Fibroblast of peridontal ligament (primary cell): ENCODE data around the gene TRIOBP.
"Not testable (repeated sequence)": the region's sequence is repeated elsewhere in the genome, so short reads cannot be mapped to it uniquely, and the experiment has no call there.

Experiments
- DNase-seq: peaks from one replicate; pipeline ENCODE4 v3.0.0-alpha.2; 2010; ENCODE audit errors: extremely low read depth

Gene TRIOBP

DNA sequence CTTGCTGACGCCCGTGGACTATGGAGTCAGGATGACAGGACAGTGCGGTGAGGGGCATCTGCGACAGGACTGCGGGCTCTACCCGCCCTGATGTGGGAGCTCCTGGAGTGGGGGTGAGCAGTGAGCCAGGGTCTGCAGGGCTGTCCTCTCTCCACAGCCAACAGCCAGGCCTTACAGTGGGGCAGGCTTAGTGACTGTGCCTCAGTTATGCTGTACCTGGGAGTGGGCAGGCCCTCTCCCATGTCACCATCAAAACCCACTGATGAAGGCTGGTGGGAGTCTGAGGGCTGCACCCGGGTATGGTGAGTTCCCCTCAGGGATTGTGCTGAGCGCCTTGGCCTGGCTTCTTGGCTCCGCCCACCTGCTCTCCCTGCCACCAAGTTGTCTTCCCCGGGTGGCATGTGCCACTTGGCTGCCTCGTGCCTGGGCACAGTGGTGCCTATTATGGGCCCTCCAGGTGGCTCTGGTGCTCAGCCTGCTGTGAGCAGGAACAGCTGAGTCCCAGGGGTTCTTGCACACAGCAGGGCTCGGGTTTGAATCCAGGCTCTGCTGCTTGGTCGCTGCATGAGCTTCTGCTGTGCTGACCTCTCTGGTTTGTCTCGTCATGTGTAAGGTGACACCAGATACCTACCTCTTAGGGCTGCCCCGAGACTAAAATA is 4.1 kb upstream of the TRIOBP start:
- no peak for DNase-seq

DNA sequence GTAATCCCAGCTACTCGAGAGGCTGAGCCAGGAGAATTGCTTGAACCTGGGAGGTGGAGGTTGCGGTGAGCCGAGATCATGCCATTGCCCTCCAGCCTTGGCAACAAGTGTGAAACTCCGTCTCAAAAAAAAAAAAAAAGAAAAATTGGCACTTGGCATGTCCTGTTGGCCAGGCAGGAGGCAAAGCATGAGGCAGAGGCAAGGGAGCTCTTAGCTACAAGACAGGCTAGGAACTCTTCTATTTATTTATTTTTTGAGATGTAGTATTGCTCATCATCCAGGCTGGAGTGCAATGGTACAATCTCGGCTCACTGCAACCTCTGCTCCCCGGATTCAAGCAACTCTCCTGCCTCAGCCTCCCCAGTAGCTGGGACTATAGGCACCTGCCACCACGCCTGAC is 2.7 kb upstream of the TRIOBP start:
- not testable (repeated sequence) for DNase-seq

DNA sequence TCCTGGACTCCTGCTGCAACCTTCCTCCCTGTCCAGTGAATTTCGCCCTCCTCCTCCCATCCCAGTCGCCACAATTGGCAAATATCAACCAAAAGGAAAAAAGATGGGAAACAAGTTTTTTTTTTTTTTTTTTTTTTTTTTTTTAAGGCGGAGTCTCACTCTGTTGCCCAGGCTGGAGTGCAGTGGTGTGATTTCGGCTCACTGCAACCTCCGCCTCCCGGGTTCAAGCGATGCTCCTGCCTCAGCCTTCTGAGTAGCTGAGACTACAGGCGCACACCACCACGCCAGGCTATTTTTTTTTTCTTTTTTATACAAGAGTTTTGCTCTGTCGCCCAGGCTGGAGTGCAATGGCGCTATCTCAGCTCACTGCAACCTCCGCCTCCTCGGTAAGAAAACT is 590 bp upstream of the TRIOBP start:
- not testable (repeated sequence) for DNase-seq

DNA sequence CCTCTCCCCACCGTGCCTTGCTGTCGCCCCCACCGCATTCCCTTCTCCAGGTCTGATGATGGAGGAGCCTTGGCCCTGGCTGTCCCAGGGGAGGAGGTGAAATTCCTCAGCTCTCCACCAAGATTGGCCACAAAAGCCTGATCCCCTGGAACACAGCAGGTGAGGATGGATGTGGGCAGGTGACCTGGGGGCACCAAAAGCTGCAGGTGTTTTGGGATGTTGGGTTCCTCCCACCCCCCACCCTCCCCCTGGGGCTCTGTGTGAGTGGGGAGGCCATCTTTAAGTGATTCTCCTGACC is 639 bp downstream of the TRIOBP start:
- DNase-seq: no peak

DNA sequence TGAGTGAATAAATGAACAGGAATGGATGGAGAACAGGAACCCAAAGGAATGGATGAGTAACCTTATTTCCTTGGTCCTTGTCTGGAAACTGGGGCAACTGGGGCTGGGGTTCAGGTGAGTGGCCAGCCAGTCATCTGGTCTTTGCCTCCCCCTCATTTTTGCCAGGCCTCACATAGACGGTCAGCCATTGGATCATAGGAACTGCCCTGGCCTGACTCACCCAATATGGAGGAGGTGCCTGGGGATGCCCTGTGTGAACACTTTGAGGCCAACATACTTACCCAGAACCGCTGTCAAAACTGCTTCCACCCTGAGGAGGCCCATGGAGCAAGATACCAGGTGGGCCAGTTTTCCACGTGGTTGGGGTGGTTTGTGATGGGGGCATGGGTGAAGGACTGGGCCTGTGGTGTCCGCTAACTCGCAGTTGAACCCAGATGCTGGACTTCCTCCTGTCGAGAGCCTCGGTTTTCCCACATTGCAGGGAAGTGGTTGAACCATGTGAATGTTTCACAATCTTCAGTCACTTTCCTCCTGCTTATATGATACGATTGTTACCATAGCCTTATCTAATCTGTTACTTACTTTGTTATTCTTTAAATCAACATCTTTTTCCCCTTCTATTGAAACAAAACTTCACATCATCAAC is 4.4 kb downstream of the TRIOBP start:
- no peak for DNase-seq

DNA sequence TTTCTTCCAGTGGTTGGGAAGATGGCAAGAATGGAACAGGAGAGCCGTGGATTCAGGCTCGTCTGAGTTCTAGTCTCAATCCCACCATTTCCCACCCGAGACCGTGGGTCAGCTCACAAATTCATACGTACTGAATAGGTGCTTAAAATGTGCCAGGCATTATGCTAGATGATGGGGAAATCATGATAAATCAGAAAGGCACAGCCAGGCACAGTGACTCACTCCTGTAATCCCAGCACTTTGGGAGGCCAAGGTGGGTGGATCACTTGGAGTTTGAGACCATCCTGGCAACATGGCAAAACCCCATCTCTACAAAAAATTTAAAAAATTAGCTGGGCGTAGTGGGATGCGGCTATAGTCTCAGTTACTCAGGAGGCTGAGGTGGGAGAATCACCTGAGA is 7.1 kb downstream of the TRIOBP start:
- DNase-seq: no peak

DNA sequence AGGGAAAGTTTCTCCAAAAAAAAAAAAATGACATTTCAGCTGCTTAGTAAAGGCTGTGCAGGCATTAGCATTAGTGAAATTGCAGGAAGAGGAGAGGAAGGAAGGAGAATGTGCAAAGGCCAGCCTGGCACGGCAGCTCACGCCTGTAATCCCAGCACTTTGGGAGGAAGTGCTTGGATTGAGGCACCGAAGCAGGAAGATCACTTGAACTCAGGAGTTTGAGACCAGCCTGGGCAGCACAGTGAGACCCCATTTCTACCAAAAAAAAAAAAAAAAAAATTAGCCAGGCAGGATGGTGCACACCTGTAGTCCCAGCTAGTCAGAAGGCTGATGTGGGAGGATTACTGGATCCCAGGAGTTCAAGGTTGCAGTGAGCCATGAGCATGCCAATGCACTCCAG is 7.8 kb downstream of the TRIOBP start:
- DNase-seq: no peak

DNA sequence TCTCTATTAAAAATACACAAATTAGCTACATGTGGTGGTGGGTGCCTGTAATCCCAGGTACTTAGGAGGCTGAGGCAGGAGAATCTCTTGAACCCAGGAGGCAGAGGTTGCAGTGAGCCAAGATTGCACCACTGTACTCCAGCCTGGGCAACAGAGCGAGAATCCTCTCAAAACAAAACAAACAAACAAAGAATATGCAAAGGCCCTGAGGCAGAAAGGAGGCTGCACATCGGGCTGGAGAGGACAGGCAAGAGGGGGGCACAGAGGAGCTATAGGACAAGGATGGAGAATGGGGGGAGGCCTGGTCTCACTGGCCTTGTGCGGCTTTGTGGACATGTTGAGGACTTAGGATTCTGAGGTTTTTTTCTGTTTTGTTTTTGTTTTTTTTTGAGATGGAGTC is 8.4 kb downstream of the TRIOBP start:
- DNase-seq: no peak

DNA sequence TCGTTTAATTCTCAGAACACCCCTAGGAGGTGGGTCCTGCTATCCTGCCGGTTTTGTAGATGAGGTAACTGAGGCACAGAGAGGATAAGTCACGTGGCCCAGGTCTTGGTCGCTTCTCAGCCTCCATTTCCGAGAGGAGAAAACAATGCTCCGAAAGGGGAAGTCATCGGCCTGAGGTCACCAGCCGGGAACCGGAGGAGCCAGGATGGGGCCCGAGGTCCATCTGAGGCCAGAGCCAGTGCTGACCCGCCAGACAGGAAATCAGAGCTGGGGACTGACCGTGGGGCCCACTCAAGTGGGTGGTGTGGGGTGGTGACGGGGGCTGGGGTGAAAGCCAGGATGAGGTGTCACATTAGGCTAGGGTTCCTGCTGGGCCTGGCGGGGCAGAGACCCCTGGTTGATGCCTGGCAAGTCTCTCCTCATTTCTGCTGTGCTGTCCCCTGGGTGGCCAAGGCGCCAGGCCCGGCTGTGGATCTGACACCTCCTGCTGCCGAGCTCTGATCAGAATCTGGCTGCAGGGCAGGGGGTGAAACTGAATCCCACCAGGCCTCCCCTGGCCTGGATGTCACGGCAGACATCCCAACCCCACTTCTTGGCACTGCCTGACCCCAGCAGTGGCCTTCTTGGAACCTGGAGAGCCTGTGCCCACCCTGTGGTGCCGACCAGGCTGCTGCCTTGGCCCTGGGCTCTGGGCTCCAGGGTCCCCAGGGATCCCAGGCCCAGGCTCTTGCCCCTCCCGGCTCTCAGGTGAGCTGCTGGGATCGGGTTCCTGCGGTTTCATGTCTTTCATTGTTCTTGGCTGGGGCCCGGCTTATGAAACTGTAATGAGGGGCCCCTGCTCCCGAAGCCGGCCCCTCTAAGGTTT is 12.0 kb downstream of the TRIOBP start:
- DNase-seq: no peak

DNA sequence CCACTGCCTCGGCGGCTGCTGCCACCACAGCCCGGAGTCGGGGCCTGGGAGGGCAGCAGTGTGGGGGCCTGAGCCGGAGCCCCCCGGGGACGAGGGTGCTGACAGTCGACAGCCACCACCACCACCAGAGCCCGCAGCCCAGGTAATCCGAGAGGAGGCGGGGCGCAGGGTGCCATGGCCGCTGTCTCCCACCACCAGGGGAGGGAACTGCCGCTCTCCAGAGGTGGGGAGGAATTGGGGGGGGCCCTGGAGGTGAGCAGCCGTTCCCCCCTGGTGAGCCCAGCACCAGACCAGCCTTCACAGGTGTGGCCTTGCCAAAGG is 12.6 kb downstream of the TRIOBP start:
- no peak for DNase-seq

DNA sequence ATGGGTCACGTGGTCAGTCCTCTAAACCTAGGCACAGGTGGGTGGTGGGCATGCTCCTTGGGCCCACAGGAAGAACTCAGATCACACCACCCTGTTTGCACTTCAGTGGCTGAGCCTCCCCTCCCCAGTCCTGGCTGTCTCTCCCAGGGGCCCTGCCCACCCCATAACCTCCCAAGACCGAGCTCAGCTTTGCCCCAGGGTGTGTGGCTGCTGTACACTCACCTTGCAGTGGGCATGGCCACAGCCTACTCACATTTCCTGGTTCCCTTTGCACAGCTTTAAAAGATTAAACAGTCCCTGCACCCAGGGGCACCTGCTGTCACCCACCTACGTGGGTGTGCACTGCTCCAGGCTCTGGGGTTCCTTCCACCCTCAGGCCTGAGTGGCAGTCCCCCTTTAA is 13.8 kb downstream of the TRIOBP start:
- no peak for DNase-seq

DNA sequence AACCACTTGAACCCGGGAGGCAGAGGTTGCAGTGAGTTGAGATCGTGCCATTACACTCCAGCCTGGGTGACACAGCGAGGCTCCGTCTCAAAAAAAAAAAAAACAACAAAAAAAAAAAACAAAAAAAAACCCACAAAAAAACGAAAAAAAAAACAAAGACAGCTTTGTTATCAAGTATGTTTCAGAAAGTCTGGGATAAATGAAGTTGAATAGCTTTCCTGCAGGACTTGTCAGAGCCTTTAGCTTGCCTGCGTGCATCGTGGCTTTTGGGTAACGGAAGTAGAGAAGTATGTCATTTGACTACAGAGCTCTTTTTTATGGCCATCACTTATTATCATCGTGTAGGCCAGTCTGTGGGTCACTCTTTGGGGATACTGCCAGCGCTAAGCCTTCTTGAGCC is 14.6 kb downstream of the TRIOBP start:
- DNase-seq: no peak

DNA sequence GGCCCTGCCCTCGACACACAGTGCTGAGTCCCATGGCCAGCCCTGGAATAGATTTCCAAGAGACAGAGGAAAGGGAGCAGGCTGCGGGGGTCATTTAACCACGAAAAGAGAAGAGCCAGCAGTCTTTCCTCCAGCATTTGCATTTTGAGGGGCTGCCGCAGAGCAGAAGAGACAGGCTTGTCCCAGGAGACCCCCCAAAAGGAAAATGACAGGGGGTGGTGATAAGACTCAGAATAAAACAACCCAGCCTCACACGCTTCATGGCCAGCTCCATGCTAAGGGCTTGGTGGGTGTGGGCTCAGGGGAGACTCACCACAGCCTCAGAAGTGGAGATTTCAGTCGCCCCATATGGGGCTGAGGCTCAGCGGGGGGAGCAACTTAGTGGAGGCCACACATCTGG is 16.9 kb downstream of the TRIOBP start:
- no peak for DNase-seq

DNA sequence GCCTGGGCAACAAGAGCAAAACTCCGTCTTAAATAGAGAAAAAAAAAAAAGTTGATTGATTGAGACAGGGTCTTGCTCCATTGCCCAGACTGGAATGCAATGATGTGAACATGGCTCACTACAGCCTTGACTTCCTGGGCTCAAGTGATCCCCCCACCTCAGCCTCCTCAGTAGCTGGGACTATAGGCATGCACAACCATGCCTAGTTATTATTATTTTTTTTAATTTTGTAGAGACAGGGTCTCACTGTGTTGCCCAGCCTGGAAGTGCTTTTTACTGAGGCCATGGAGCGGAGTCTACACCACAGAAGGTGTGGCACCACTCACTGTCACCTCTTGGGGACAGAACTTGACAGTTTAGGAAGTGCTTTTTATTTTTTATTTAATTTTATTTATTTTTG is 17.8 kb downstream of the TRIOBP start:
- no peak for DNase-seq

DNA sequence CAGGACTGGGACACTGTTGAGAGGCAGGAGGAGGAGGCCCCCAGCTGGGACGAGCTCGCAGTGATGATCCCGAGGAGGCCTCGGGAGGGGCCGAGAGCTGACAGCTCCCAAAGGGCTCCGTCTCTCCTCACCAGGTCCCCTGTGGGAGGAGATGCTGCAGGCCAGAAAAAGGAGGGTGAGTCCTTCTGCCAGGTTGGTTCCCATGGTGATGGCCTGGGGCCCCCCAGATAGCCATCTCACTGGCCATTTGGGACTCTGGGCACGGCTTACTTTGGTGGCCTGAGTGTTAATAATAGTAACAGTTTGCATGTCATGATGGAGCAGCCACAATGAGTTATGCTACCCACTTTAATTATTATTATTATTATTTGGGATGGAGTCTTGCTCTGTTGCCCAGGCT is 18.9 kb downstream of the TRIOBP start:
- no peak for DNase-seq

DNA sequence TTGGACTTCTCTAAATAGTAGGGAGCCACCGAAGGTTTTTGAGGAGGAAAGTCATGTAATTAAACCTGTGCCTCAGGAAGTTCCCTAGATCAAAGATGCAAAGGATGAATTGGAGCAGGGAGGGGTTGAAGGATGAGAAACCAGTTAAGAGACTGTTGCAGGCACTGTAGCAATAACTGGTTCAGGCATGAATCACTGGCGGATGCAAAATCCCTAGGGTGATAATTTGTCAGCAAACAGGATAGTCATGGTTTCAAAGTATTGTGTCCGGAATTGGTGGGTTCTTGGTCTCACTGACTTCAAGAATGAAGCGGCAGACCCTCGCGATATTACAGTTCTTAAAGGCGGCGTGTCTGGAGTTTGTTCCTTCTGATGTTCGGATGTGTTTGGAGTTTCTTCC is 19.9 kb downstream of the TRIOBP start:
- peak; percentile 48 for DNase-seq

DNA sequence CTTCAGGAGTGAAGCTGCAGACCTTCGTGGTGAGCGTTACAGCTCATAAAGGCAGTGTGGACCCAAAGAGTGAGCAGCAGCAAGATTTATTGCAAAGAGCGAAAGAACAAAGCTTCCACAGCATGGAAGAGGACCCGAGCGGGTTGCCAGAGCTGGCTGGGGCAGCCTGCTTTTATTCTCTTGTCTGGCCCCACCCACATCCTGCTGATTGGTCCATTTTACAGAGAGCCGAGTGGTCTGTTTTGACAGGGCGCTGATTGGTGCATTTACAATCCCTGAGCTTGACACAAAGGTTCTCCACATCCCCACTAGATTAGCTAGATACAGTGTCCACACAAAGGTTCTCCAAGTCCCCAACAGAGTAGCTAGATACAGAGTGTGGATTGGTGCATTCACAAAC is 20.4 kb downstream of the TRIOBP start:
- not testable (repeated sequence) for DNase-seq

DNA sequence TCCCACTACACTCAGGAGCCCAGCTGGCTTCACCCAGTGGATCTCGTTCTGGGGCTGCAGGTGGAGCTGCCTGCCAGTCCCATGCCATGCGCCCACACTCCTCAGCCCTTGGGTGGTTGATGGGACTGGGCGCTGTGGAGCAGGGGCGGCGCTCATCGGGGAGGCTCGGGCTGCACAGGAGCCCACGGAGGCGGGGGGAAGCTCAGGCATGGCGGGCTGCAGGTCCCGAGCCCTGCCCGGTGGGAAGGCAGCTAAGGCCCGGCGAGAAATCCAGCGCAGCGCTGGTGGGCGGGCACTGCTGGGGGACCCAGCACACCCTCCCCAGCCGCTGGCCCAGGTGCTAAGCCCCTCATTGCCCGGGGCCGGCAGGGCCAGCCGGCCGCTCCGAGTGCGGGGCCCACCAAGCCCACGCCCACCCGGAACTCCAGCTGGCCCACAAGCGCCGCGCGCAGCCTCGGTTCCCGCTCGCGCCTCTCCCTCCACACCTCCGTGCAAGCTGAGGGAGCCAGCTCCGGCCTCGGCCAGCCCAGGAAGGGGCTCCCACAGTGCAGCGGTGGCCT is 21.0 kb downstream of the TRIOBP start:
- not testable (repeated sequence) for DNase-seq

DNA sequence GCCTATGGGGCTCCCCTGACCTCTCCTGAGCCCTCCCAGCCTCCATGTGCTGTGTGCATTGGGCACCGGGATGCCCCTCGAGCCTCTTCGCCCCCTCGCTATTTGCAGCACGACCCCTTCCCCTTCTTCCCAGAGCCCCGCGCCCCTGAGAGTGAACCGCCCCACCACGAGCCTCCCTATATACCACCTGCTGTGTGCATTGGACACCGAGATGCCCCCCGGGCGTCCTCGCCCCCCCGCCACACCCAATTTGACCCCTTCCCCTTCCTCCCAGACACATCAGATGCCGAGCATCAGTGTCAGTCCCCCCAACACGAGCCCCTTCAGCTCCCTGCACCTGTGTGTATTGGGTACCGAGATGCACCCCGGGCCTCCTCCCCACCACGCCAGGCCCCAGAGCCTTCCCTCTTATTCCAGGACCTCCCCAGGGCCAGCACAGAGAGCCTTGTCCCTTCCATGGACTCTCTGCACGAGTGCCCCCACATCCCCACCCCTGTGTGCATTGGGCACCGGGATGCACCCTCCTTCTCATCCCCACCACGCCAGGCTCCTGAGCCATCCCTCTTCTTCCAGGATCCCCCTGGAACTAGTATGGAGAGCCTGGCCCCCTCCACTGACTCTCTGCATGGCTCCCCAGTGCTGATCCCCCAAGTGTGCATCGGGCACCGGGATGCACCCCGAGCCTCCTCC is 28.8 kb downstream of the TRIOBP start:
- no peak for DNase-seq

DNA sequence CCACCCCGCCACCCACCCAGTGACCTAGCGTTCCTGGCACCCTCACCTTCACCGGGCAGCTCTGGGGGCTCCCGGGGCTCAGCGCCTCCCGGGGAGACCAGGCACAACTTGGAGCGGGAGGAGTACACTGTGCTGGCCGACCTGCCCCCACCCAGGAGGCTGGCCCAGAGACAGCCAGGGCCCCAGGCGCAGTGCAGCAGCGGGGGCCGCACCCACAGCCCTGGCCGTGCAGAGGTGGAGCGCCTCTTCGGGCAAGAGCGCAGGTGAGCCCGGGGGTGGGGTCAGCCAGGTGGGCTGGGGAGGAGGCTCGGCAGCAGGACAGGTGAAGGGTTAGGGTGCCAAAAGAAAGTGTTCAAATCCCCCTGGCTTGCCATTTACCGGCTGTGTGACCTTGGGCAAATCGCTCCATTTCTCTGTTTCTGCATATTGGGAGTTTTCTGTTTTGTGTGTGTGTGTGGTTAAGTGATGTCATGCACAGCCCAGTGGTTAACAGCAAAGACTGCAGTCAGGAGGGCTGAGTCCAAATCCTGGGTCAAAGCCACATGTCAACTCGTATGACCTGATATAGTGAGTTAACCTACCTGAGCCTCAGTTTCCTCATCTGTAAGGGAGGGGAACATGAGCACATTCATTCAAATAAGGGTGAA is 29.5 kb downstream of the TRIOBP start:
- peak; percentile 64 for DNase-seq

DNA sequence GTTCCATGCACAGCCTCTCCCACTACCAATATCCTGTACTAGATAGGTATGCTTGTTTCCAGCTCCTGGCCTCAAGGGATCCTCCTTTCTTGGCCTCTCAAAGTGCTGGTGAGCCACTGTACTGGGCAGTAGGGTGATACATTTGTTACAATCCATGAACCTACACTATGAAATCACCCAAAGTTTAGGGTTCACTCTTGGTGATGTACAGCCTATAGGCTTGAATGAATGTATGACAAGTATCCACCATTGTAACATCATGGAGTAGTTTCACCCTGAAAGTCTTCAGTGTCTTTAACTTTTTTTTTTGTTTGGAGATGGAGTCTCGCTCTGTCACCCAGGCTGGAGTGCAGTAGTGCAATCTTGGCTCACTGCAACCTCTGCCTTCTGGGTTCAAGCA is 31.8 kb downstream of the TRIOBP start:
- DNase-seq: no peak
